NOMO-1 treated with DMSO at 0.1 percent for 48 hours (cell line): Measurements from ENCODE around the gene SLC24A3.
"Not testable (repeated sequence)": the region's sequence is repeated elsewhere in the genome, so short reads cannot be mapped to it uniquely, and the experiment has no call there.

Experiments
- DNase-seq: peaks from one replicate; lab custom pipeline; 2025; ENCODE audit not compliant: unreplicated experiment; lab: John Stamatoyannopoulos, UW

SLC24A3 gene

DNA sequence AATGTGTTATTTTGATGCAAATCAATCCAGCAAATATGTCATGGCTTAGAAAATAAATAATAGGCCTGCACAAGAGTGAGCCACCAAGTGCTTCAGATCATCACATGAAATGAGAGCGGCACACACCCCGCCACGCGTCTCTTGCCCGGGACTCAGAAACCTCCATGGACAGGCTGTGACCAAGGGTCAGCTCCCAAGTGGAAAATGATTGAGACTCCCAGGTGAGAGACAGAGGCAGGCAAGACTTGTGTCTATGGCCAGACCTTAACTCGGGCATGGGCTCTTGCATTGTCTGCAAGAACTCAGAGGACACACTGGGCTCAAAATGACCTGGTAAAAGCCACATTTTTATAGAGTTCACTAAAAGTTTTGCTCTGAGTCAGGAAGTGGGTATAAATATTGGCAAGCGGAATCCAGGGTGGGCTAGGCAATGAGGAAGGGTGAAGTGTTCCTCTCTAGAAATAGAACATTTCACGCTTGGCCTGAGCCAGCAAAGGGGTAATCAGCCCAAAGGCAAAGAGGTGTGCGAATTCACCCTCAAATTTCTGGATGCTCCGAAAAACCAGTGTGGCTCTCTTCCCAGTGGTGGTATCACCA, 514.9 kb downstream of the SLC24A3 start:
- DNase-seq, result no peak

DNA sequence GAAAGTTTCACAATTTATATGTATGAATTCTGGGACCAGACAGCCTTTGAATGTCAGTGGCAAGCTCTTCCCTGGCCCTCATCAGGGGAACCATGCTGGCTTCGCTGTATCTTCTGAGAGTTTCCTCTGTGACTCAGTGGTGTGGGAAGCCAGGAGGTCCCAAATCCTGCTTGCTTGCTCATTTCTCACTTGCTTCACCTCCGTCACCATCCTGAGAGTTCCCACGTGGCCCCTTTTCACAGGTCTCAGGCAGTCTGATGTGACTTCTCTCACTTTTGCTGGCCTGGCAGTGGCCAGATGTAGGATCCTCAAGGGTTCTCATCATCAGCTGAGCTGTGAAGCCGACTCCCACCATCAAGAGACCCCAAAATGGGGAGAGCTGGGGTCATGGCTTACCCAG, 517.2 kb downstream of the SLC24A3 start:
- DNase-seq, result no peak

DNA sequence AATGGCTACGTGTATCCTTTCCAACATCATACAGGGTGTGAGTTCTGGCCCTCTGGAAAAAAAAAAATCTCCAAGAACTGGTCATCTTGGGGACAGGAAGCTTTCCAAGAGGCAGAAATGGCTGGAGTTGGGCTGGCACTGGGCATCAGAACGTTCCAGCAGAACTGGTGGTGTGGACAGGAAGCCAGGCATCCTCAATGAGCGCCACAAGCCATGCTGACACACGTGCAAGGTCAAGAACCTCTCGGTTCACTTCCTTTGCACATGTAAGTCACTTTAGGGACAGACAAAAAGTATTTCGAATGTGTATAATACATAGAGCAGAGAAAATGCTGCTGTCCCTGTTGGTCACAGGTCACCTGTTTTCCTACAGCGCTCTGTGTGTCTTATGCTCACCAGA, 518.3 kb downstream of the SLC24A3 start:
- no peak for DNase-seq

DNA sequence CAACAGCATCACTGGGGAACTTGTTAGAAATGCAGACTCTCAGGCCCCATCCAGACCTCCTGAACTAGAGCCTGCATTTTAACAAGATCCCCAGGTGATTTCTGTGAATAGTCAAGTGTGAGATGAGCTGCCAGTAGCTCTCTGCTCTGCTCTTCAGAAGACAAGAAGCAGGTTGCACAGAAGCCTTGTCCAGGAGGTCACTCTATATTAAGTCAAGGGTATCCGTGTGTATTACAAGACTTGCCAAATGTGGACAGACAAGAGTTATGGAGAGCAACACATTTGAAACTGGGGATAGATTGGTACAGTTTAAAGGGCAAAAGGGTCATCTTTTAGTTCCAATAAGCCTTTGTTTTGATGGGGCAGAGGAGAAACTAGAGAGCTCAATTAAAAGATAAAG, 522.4 kb downstream of the SLC24A3 start:
- no peak for DNase-seq

DNA sequence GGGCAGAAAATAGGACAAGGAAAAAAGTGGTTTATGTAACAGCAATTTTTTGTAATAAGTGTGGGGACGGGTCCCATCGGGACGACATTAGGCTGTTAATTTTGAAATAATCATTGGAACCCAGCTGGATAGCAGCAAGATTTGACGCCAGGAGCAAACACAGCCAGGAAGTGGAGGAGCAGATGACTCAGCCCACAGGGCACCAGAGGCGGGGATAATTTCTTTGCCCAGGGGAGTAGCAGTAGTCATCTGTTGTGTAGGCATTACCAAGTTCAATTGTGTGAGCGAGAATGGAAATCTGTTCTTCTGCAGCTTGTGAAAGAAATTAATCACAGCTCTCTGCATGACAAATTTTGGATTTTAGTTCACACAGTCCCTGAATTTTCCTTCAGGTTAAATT, 523.0 kb downstream of the SLC24A3 start:
- peak; percentile 71 for DNase-seq

DNA sequence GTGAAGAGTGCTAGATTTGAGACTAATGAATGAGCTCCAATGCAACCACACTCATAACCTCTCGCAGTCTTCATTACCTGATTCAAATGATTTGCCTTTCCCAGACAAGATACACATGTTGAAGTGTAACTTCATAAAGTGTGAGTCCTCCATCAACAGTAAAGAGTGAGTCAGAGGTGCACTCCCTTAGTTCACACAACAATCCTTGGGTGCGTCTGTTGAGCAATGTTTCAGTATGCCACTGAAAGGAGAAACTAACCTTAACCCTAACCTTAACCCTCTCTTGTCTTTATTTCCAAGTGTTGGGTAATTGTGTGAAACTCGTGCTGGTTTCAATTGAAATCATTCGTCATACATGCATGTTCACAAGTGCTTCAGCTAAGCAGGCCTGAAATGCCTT, 524.6 kb downstream of the SLC24A3 start:
- peak; percentile 90 for DNase-seq

DNA sequence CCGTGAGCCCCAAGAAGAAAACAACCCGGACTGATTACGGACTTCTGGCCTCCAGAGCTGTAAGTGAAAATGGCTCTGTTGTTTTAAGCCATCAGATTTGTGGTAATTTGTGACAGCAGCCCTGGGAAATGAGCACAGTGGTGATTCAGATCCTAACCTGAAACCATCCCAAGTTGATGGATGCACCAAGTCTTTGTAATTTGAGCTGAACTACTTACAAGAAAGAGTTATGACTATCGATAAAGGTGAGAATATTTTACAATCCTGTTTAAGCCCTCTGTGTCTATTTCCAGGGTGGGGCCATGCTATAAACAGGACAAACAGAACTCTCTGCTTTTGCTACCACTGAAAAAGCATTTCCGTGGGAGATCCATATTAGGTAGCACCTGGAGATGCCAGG, 526.5 kb downstream of the SLC24A3 start:
- DNase-seq, result no peak

DNA sequence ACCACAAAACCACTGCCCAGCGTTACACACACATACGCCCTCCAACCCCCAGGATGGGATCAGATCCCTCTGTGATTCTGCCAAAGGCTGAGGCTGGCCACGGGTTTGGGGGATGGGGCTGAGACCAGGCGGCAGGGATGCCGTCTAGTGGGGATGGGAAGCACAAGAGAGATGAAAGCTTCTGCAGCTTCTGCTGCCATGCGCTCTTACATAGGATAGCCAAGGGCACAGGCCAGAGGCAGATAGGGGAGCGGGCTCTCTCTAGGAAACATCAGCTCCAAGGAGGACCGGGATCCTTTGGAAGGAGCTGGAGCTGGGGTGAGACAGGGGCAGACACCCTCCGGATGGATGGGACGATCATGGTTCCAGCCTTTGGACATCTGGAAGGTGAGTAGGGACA, 526.9 kb downstream of the SLC24A3 start:
- no peak for DNase-seq

DNA sequence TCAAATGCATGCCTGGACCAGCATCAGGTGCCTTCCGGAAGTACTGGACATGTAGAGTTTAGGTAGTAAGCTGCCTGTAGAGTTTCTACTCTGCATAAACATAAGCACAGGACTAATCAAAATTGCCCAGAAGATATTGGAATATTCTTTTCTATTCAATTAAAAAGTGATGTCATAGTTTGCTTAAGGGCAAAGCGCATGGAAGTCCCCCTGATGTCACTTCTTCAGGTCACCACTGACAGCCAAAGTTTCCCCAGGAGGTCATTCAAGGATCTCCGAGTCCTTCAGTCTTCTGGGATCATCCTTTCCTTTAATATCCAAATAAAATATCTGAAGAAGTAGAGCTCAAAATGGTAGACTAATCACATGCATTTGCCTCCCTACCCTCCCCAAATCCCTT, 528.1 kb downstream of the SLC24A3 start:
- no peak for DNase-seq

DNA sequence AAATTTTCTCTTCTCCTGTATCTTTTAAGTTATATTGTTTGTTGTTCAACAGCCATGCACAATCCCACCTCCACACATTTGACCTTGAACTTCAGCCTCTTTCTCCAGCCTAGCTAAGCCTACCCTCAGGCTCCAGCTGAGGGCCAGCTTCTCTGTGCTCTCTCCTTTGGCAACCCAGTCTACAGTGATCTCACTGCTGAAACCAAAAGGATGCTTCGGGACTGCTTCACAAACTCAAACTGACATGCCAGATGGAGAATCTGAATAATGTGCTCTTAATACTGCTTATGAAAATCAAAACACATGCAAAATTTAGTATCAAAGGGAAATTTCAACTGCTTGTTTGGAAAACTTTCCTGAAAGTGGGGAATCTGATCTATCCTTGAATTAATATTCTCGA, 529.5 kb downstream of the SLC24A3 start:
- no peak for DNase-seq

DNA sequence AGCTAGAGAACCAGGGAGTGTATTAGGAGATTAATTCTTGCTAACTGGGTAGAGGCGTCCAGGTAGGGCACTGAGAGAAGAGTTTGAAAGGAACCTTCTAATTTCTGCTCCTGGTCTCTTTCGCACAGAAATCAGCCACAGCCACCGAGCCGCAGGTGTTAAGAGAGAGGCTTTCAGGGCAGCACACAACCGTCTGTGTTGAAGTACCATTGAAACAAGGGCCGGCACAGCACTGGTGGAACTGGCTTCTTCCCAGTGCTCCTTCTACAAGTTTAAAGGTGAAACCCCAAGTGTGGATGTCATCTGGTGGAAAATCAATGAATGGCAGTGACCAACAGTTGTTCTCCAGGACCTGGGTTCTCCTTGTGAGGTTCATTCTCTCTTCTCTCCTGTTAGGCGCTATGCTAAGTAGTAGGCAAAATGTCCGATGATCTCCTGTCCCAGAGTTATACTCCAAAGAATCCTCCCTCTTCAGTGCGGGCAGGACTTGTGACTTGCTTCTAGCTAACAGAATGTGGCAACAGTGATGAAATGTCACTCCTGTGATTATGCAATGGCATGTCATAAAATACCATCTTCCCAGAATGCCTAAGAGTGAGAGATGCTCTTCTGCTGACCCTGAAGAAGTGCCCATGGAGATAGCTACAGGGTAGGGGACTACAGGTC, 530.7 kb downstream of the SLC24A3 start:
- peak; percentile 74 for DNase-seq

DNA sequence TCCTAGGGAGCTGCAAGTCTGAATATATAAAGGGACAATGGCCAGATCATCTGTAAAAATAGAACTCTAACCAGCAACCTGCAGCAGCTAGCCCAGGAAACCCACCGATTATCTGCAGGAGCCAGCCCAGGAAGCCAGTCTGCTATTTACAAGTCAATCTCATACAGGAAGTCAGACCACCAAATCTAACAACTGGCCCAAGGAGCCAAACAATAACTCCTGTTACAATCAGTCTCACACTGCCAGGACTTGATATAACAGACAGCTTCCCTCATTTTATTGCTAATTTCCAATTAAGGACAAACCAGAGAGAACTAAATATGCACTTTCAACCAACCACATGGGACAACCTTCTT, 531.2 kb downstream of the SLC24A3 start:
- DNase-seq, result no peak

DNA sequence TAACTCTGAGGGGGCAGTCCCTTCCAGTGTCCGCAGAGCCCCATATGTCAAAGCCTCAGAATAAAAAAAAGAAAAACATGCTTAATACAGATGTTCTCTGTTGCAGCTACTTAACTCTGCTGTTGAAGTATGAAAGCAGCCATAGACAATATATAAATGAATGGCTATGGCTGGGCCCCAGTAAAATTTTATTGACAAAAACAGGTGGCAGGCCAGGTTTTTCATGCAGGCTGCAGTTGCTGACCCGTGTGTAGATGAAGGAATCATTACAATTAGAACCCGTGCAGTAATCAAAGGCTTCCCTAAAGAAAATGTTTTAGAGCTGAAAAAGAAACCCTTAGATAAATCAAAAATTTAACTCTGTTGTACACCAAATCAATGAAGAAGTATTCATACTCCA, 532.7 kb downstream of the SLC24A3 start:
- no peak for DNase-seq

DNA sequence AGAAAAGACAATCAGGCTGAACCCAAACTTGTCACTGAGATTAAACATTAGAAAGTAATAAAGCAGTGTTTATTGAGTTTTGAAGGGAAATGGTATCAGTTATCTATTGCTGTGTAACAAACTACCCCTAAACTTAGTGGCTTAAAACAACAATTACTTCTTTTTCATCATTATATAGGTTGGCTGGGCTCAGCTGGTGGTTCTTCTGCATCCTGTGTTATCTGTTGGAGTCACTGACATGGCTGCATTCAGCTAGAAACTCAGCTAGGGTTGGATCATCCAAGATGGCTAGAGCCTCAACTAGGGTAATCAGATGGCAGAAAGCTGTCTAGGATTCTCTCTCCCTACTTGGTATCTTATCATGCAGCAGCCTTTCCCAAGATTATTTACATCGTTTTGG, 533.1 kb downstream of the SLC24A3 start:
- no peak for DNase-seq

DNA sequence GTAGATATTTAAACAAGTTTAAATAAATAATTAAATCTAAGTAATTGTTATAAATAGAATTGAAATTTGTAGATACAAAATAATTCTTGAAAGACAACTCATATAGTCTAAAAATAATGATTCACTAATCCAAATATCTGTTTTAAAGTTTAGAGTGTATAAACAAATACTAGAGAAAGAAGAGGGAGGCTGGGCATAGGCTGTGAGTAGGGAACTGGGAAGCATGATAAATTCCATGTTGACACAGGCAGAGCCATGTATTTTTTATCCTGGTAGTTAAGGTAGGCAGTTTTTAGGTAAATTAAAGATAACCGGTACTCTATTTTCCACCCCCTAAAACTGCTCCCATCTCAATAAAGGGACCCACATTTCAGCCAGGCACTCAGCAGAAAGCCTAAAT, 534.0 kb downstream of the SLC24A3 start:
- no peak for DNase-seq

DNA sequence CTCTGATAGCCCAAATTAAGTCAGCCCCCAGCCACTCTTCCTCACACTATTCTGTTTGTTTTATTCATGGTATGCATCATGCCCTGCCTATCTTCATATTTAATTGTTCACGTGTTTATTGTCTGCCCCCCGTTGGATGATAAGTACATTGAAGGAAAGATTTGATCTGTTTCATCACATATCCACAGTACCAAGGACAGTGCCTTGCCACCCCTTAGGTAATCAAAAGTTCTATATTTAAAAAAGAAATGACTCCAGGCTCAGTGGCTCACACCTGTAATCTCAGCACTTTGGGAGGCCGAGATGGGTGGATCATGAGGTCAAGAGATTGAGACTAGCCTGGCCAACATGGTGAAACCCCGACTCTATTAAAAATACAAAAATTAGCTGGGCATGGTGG, 535.5 kb downstream of the SLC24A3 start:
- no peak for DNase-seq

DNA sequence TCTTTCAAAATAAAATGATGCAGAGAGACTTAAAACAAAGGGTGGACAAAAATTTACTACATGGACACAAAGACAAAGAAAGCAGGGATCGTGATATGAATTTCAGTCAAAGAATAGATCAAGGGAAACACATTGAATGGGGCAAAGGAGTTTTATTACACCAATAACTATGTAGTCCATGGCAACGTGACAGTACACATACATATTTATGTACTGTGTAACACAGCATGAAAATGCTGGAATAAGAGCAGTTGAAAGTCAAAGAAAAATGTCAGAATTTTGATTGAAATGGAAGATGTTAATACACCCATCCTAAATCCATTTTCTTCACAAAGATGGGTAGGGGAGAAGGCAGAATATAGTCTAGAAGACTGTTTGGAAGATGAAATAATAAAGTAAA, 536.2 kb downstream of the SLC24A3 start:
- DNase-seq, result no peak

DNA sequence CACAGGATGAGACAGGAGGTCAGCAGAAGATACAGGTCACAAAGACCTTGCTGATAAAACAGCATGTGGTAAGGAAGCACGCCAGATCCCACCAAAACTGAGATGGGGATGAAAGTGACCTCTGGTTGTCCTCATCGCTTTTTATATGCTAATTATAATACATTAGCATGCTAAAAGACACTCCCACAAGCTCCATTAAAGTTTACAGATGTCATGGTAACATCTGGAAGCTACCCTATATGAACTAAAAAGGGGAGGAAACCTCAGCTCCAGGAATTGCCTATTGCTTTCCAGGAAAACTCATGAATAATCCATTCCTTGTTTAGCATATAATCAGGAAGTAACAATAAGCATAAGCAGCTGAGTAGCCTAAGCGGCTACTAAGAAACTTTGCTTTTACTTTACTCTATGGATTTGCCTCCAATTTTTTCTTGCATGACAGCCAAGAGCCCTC, 537.2 kb downstream of the SLC24A3 start:
- no peak for DNase-seq

DNA sequence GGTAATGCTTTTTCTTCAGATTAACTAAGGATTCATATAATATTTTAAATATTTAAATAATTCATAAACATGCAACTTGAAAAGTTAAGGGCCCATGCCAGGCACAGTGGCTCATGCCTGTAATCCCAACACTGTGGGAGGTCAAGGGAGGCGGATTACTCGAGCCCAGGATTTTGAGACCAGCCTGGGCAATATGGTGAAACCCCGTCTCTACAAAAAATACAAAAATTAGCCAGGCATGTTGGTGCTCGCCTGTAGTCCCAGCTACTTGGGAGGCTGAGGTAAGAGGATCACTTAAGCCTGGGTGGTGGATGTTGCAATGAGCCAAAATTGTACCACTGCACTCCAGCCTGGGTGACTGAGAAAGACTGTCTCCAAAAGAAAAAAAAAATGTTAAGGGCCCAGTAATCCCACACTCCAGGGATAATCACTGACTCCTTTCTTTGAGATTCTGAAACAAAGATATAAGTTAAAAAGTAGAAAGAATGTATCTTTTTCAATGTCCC, 537.7 kb downstream of the SLC24A3 start:
- DNase-seq, result no peak

DNA sequence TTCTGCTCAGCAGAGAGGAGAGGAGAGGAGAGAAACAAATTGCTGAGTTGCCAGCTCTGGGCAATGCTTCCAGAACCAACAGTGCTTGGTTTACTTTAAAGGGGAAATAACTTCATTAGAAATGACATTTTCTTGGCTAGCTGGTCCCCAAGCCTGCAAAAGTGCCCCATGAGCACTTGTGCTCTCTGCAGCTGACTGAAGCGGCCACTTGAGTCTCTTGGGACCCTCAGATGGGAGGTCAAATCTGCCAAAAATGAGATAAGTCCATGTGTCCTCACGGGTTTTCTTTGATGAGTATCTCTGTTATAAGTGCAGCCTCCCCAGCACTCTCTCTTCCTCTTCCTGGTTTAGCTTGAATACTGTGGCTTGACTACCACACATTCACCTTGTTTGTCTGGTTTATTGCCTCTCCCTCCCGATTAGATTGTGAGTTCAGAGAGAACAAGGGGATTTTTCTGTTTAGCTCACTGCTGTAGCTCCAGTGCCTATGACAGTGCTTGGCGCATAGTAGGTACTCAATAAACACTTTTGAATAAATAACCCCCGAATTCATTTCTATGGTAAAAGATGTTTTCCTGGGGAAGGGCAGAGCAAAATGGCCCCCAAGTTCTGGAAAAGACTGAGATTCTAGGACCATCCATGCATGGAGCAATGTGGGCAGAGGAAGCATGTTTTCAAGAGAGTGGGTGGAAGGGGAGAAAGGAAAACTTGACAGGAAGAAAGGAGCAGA, 538.6 kb downstream of the SLC24A3 start:
- peak; percentile 52 for DNase-seq

DNA sequence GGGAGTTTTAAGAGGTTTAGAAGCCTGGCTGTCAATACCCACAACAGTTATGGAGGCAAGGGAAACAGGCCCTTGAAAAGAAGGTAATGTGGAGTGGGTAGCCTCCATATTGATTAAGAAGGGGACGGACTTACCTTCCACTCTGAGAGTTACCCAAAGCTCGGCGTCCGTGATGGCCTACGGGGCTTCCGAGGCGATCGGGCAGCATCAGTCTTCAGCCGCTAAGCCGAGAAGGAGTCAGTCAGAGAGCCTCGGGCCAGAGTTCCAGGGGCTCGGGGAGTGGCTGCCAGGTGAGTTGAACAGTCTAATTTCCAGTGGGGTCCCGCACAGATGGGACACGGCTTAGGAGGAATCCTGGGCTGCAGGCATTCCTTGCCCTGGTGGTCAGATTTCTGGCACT, 541.8 kb downstream of the SLC24A3 start:
- not testable (repeated sequence) for DNase-seq

DNA sequence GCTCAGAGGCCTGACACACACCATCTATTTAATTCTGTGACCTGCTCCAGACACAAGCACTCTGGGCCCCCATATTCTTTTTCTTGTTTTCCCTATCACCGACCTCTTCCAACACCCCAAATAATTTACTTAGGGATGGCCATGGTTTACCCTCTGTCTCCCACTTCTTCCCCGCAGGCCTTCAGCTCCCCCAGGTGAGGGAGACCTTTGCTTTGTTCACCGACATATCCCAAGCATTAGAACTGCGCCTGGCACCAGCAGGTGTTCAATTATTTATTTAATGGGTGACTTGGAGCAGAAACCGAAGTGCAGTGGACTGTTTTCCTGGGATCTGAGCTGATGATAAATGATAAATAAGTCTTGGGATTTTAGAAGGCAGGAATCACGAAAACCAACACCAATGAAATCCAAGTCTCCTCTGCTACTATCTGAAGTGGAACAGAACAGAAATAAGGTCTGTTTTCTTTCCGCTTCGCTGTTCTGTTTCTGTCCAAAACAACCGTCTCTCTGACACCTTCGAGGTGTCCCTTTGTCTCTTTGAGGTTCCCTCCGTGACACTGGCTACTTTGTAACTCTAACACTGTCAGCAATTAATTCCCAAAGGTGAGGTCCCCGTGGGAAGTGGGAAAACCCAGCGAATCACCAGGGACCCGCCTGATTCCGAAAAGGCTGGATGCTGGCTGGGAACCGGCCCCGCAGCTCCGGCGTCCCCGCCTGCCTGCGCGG, 544.5 kb downstream of the SLC24A3 start:
- no peak for DNase-seq
